OCI-LY3 (cell line): ENCODE data around the gene STARD5.
A peak's percentile ranks its signal among the peaks of the same experiment; 100 is the strongest.

Experiments
- H2AFZ ChIP-seq: fragments of 200-600, 300-600 bp; shearing (Covaris generic); 2 replicates; pipeline ENCODE4 v1.6.0; 2014; ENCODE audit warnings: antibody characterized with exemption, low read depth, low read length
- H3K27ac ChIP-seq: fragments of 200-600, 300-600 bp; sonication (generic); 2 replicates; pipeline ENCODE4 v1.5.1; 2014; ENCODE audit warnings: mild to moderate bottlenecking, low read length, moderate library complexity, mixed read lengths
- H3K27me3 ChIP-seq: fragments of 200-600, 300-600 bp; sonication (generic); 2 replicates; pipeline ENCODE4 v1.6.1; 2014; ENCODE audit warnings: low read depth, low read length, mixed read lengths
- H3K36me3 ChIP-seq: fragments of 200-600, 300-600 bp; sonication (generic); replicated peaks from 2 replicates; pipeline ENCODE3; 2014; ENCODE audit warnings: low read depth, low read length, mixed read lengths
- H3K4me1 ChIP-seq: fragments of 300-600, 200-600 bp; sonication (generic); 2 replicates; pipeline ENCODE4 v1.6.1; 2014; ENCODE audit warnings: low read length, mixed read lengths
- H3K4me2 ChIP-seq: fragments of 200-600, 300-600 bp; sonication (generic); 2 replicates; pipeline ENCODE4 v1.6.1; 2014; ENCODE audit warnings: low read length, mixed read lengths
- H3K4me3 ChIP-seq: fragments of 300-600, 200-600 bp; sonication (generic); 2 replicates; pipeline ENCODE4 v1.5.1; 2014; ENCODE audit warnings: antibody characterized with exemption, mild to moderate bottlenecking, low read length, moderate library complexity
- H3K79me2 ChIP-seq: fragments of 300-600, 200-600 bp; shearing (Covaris generic); 2 replicates; pipeline ENCODE4 v1.6.1; 2014; ENCODE audit warnings: mild to moderate bottlenecking, low read length, mixed read lengths
- H3K9ac ChIP-seq: fragments of 300-600, 200-600 bp; shearing (Covaris generic); 2 replicates; pipeline ENCODE4 v1.6.0; 2014; ENCODE audit warnings: mild to moderate bottlenecking, low read length, moderate library complexity
- H3K9me3 ChIP-seq: fragments of 200-600, 300-600 bp; shearing (Covaris generic); 2 replicates; pipeline ENCODE4 v1.6.1; 2014; ENCODE audit warnings: low read length, mixed read lengths; ENCODE audit not compliant: insufficient read depth
- H4K20me1 ChIP-seq: fragments of 200-600, 300-600 bp; sonication (generic); 2 replicates; pipeline ENCODE4 v1.6.1; 2016; ENCODE audit warnings: low read length, mixed read lengths; ENCODE audit not compliant: insufficient read depth
- CTCF ChIP-seq: fragments of 200-600, 300-600 bp; sonication (generic); IDR thresholded peaks from 2 replicates; pipeline ENCODE4 v1.5.1; 2014; ENCODE audit warnings: antibody characterized with exemption, low read length, low read depth
- EZH2phosphoT487 ChIP-seq: fragments of 200-600 bp; shearing (Covaris generic); IDR thresholded peaks from 2 replicates; pipeline ENCODE4 v1.6.1; 2018; ENCODE audit warnings: antibody characterized with exemption, mixed run types, low read depth

Gene STARD5

GRCh38 chr15:81314378-81314777 lies 9.6 kb downstream of the STARD5 start:
- Histone ChIP-seq H3K4me1 (peaks cover 93% of the 10 kb centered on the region), H3K27ac (peak overlapping the region; percentile 31; the same call in 1 of the 2 replicates), H3K79me2 (peaks cover 22% of the 10 kb centered on the region), H3K27me3 (no peaks in the 10 kb centered on the region), H3K9ac (no peak overlapping the region), H2AFZ (no peak overlapping the region), H3K36me3 (peaks cover 83% of the 10 kb centered on the region), H4K20me1 (peaks cover 6% of the 10 kb centered on the region), H3K4me3 (no peak overlapping the region), H3K9me3 (no peaks in the 10 kb centered on the region), H3K4me2 (peak overlapping the region; percentile 5; the same call in 1 of the 2 replicates)
- no peak for TF ChIP-seq CTCF

- Histone ChIP-seq H3K27ac (peak overlapping the region; percentile 98), H3K9me3 (no peaks in the 10 kb centered on the region), H3K4me3 (no peak overlapping the region), H3K4me1 (peaks cover 100% of the 10 kb centered on the region), H3K4me2 (no peak overlapping the region), H3K27me3 (no peaks in the 10 kb centered on the region), H3K9ac (no peak overlapping the region), H3K36me3 (peaks cover 83% of the 10 kb centered on the region), H3K79me2 (peaks cover 26% of the 10 kb centered on the region), H4K20me1 (peaks cover 13% of the 10 kb centered on the region), H2AFZ (no peak overlapping the region)
- no peak for TF ChIP-seq CTCF
- TF ChIP-seq EZH2phosphoT487 = no peak
These were observed 10.3 kb downstream of the STARD5 start for GRCh38 chr15:81313686-81314085.

- Histone ChIP-seq H3K4me2 (peak overlapping the region; percentile 53; the same call in 1 of the 2 replicates), H2AFZ (no peak overlapping the region), H3K27ac (peak overlapping the region; percentile 98), H3K27me3 (no peaks in the 10 kb centered on the region), H3K36me3 (peaks cover 83% of the 10 kb centered on the region), H4K20me1 (peaks cover 20% of the 10 kb centered on the region), H3K79me2 (peaks cover 30% of the 10 kb centered on the region), H3K9ac (peak overlapping the region; percentile 66; the same call in 1 of the 2 replicates), H3K9me3 (no peaks in the 10 kb centered on the region), H3K4me1 (peaks cover 100% of the 10 kb centered on the region), H3K4me3 (no peak overlapping the region)
- TF ChIP-seq CTCF (no peak), EZH2phosphoT487 (no peak)
These were observed 11.0 kb downstream of the STARD5 start for GRCh38 chr15:81312790-81313543.

- peak overlapping the region; percentile 53 for H3K4me2 ChIP-seq
- H3K36me3 ChIP-seq = peaks cover 85% of the 10 kb centered on the region
- H4K20me1 ChIP-seq = peaks cover 29% of the 10 kb centered on the region
- H3K79me2 ChIP-seq = peaks cover 38% of the 10 kb centered on the region
- peaks cover 100% of the 10 kb centered on the region for H3K4me1 ChIP-seq
- H3K9ac ChIP-seq = peak overlapping the region; percentile 66
- H3K27ac ChIP-seq = peak overlapping the region; percentile 98
- H3K27me3 ChIP-seq = no peaks in the 10 kb centered on the region
- no peak overlapping the region for H2AFZ ChIP-seq
- peak overlapping the region; percentile 9; the same call in 1 of the 2 replicates for H3K4me3 ChIP-seq
- TF ChIP-seq EZH2phosphoT487 = no peak
- TF ChIP-seq CTCF = no peak
- no peaks in the 10 kb centered on the region for H3K9me3 ChIP-seq
These were observed 12.0 kb downstream of the STARD5 start for GRCh38 chr15:81311752-81312464.
